BE2C (cell line): Measurements from ENCODE around the gene CORO1C.

Experiments used
- DNase-seq: peaks from one replicate; pipeline ENCODE4 v3.0.0-alpha.2; 2020
- H3K27me3 ChIP-seq: fragments of 250-450 bp; sonication (Bioruptor Pico); 2 replicates; pipeline ENCODE4 v1.5.1; 2020; ENCODE audit warnings: mild to moderate bottlenecking
- H3K36me3 ChIP-seq: fragments of 250-450 bp; sonication (Bioruptor Pico); 2 replicates; pipeline ENCODE4 v1.5.1; 2020; ENCODE audit warnings: mild to moderate bottlenecking
- H3K4me1 ChIP-seq: fragments of 250-450 bp; sonication (Bioruptor Pico); 2 replicates; pipeline ENCODE4 v1.5.1; 2020
- H3K4me3 ChIP-seq: 2 replicates; pipeline ENCODE4 v1.5.1; 2011; ENCODE audit warnings: low read depth, low read length
- H3K9me3 ChIP-seq: fragments of 250-450 bp; sonication (Bioruptor Pico); 2 replicates; pipeline ENCODE4 v1.5.1; 2020
- TF ChIP-seq, protein P1 (sequence below): IDR thresholded peaks from 2 replicates; pipeline ENCODE4 v1.5.1; 2012; ENCODE audit warnings: mild to moderate bottlenecking, low read depth, low read length

Gene CORO1C

DNA sequence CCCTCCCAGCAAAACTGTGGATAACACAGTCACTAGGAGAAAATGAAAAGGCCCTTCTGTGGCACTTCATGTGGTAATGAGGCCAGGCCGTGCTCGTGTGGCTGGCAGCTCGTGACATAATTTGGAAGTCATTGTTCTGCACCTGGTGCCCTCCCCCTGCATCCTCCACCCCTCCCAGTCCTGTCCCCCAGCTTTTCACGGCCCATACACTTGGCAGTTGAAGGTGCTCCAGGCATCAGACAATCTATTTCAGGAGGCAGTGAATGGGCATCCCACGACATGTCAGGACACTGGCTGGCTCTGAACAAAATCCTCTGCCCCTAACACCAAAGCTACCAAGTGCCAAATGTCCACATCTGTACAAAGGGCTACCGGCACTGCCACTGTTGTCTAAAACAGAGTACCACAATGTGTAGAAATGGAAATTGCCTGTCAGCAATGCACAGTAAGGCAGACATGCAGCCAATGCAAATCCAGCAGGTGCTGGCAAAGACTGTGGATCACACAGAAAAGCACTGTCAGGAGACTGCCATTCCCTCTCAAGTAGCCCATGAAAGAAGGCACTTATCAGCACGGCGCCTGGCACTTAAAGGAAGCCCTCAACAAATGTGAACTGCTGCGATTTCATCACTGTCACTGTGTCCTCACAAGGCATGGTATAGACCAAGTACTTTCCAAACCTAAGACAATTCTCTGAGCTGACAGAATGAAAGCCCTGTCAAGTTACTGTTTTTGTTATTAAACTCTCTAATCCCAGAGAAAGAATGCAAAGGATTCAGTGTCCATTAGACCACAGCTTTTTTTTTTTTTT lies 39.1 kb downstream of the CORO1C start:
- no peaks in the 10 kb centered on the region for H3K27me3 ChIP-seq
- DNase-seq = peak; percentile 53
- H3K9me3 ChIP-seq = no peaks in the 10 kb centered on the region
- peaks cover 12% of the 10 kb centered on the region for H3K36me3 ChIP-seq
- TF ChIP-seq, protein P1, sequence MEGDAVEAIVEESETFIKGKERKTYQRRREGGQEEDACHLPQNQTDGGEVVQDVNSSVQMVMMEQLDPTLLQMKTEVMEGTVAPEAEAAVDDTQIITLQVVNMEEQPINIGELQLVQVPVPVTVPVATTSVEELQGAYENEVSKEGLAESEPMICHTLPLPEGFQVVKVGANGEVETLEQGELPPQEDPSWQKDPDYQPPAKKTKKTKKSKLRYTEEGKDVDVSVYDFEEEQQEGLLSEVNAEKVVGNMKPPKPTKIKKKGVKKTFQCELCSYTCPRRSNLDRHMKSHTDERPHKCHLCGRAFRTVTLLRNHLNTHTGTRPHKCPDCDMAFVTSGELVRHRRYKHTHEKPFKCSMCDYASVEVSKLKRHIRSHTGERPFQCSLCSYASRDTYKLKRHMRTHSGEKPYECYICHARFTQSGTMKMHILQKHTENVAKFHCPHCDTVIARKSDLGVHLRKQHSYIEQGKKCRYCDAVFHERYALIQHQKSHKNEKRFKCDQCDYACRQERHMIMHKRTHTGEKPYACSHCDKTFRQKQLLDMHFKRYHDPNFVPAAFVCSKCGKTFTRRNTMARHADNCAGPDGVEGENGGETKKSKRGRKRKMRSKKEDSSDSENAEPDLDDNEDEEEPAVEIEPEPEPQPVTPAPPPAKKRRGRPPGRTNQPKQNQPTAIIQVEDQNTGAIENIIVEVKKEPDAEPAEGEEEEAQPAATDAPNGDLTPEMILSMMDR = no peak
- peak overlapping the region; percentile 35 for H3K4me3 ChIP-seq
- H3K4me1 ChIP-seq = peaks cover 33% of the 10 kb centered on the region

DNA sequence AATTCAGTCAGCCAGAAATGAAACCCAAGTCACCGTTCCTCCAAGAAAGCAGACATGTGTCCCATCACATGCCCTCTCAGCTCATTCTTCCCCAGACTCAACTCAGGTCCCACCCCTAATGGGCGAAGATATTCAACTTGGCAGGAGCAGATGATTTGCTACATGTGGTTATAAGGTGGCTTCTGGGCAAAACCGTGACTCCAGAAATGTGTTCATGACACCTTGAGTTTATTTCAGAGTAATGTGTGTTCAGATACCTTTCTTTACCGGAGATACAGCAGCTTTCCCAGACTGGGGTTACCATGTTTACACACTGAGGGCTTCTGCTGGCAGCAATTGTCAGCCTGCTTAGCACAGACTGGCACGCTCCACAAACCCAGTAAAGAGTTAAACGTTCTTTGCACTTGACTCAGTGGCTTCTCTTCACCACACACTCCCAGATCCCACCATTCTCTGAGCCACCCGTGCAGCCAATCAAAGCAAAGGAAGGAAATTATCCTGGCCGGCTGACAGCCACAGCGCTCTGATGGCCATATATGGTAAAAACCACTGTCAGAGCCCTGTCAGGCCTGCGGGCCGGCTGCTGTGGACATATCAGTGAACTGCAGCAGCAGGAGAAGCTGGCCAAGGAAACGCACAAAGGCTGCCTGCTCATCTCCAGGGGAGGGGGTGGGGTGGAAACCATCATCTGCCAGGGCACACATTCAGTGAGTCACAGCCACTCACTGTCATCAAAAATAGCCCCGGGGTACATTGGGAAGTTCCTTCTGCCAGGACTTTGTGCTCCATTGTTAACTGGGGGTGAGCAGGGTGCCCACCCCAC lies 39.9 kb downstream of the CORO1C start:
- H3K9me3 ChIP-seq = no peaks in the 10 kb centered on the region
- TF ChIP-seq, protein P1 = peak; percentile 32; the same call in 1 of the 2 replicates
- H3K36me3 ChIP-seq = peaks cover 8% of the 10 kb centered on the region
- peak; percentile 99 for DNase-seq
- peaks cover 37% of the 10 kb centered on the region for H3K4me1 ChIP-seq
- H3K27me3 ChIP-seq = no peaks in the 10 kb centered on the region
- peak overlapping the region; percentile 51 for H3K4me3 ChIP-seq

DNA sequence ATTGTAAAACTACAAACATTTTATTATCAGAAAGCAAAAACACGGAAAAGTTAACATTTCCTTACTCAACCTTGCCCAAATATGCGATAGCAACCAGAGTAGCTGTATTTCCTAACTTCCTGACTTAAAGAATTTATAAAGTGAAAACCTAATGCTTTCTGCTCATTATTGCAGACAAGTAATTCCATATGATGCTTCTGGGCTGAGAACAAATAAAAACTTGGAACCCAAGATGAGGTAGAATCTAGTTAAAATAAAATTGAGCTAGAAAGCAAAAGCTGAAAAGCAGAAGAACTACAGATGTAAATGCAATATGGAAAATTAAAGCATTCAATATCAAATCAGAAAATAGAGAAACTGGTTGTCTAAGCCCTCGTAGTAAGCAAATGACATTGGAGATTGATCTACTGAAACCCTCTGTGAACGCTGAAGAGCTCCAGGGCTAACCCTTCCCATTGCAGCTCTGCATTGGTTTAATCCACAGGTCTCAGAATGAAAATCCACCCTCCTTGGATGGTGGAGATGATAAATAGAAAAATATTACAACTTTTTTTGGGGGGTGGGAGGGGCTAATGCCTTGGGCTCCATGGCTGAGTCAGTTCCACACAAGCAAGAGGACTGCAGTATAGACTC lies 40.7 kb downstream of the CORO1C start:
- H3K27me3 ChIP-seq = no peaks in the 10 kb centered on the region
- TF ChIP-seq, protein P1 = no peak
- peak overlapping the region; percentile 51 for H3K4me3 ChIP-seq
- H3K4me1 ChIP-seq = peaks cover 42% of the 10 kb centered on the region
- peaks cover 3% of the 10 kb centered on the region for H3K36me3 ChIP-seq
- no peak for DNase-seq
- no peaks in the 10 kb centered on the region for H3K9me3 ChIP-seq

DNA sequence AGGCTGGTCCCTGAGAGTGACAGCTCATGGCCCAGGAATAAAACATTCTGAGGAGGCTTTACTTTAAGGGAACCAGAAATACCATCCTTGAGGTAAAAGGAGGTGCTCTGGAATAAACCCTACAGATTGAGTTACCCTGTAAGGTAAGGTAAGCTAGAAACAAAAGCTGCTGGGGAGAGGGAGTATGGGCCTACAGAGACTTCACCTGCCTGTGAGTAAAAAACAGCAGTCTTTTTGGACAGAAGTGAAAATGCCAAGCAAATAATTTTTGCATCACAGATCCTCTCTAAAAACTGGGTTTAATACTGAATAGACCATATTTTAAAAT lies 41.2 kb downstream of the CORO1C start:
- H3K4me1 ChIP-seq = peaks cover 46% of the 10 kb centered on the region
- no peak for DNase-seq

DNA sequence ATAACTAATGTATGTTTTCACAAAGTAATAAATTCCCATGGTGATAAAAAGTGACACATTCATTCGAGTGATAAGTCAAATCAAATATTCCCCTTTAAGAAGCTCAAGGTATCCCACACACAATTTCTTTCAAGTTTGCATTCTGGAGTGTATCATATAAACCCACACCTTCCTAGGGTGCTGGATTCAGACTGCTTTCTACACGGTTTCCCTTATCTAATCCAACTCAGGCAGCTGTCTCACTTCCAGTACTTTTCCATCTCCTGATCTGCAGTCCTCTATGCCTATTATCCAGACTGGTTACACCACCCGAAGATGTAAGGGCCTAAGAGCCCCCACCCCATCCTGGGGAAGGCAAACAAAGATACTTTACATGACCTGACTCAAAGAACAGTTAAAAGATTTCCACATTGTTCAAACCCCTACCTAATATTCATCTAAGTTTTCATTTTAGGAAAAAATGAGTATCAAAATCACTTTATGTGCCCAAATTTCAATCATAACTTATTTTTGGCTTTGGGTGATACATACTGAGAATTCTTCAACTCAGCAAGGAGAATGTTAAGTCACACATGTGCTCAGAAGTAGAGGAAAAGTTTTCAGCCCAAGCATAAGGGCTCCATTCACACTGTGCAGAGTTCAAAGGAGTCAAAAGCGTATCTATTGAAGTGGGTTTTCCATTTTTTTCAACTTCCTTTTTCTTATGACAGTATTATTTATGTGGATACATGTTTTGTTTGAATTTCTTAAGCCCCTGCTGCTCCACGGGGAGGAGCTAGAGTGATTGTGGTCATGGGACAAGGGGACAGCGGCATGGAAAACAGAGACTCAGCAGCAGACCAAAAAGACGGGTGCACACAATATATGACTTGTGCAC lies 41.8 kb downstream of the CORO1C start:
- Histone ChIP-seq H3K4me3 (no peak overlapping the region), H3K9me3 (no peaks in the 10 kb centered on the region), H3K4me1 (peaks cover 46% of the 10 kb centered on the region), H3K27me3 (no peaks in the 10 kb centered on the region), H3K36me3 (no peaks in the 10 kb centered on the region)
- TF ChIP-seq, protein P1 = peak; percentile 48
- peak; percentile 50 for DNase-seq

More for the DNA sequence above, 41.2 kb downstream of the CORO1C start:
- Histone ChIP-seq H3K27me3 (no peaks in the 10 kb centered on the region), H3K4me3 (no peak overlapping the region), H3K9me3 (no peaks in the 10 kb centered on the region), H3K36me3 (no peaks in the 10 kb centered on the region; the same call in 1 of the 2 replicates)
- TF ChIP-seq, protein P1 = no peak
